Uterus (tissue), 4 donors: ENCODE data around the gene KMT5B. TPM values are rescaled to one million over a fixed set of nuclear protein-coding genes. Genes with fewer than 3 reads are reported as not detected.

Source experiments
- DNase-seq, 2 donors: peaks; one replicate each; pipeline ENCODE4 v3.0.0-alpha.2; 2019 to 2020
- H3K27ac ChIP-seq, 2 donors: fragments of 200-600 bp; sonication (generic); 1 replicate in 1 of 2; 2 replicates in 1 of 2; pipeline ENCODE4 v1.5.1; 2016 to 2018
- H3K27me3 ChIP-seq, 2 donors: fragments of 200-600 bp; sonication (generic); one replicate each; pipeline ENCODE4 v1.5.1; 2018 to 2019; ENCODE audit warnings: control low read depth in 1 of 2
- H3K36me3 ChIP-seq, 2 donors: fragments of 200-600 bp; sonication (generic); one replicate each; pipeline ENCODE4 v1.5.1; 2019; ENCODE audit warnings: control low read depth in 1 of 2
- H3K4me1 ChIP-seq, 2 donors: fragments of 200-600 bp; sonication (generic); one replicate each; pipeline ENCODE4 v1.5.1; 2018 to 2019; ENCODE audit warnings: control low read depth in 1 of 2
- H3K4me3 ChIP-seq, 2 donors: fragments of 200-600 bp; sonication (generic); 1 replicate in 1 of 2; 2 replicates in 1 of 2; pipeline ENCODE4 v1.5.1; 2018 to 2019; ENCODE audit warnings: mild to moderate bottlenecking in 1 of 2
- H3K9me3 ChIP-seq, 2 donors: fragments of 200-600 bp; sonication (generic); one replicate each; pipeline ENCODE4 v1.5.1; 2019; ENCODE audit warnings: control low read depth in 1 of 2
- POLR2A ChIP-seq, 2 donors: fragments of 450-650 bp; IDR thresholded peaks; one replicate each; pipeline ENCODE4 v1.6.1; 2016; ENCODE audit warnings: antibody characterized with exemption in 2 of 2, mild to moderate bottlenecking in 1 of 2, moderate library complexity in 1 of 2
- intact Hi-C: fragments of 100-400 bp; cut with DNase I; formaldehyde crosslinking; loops from one replicate; pipeline ENCODE4 v1.15.1; 2023; ENCODE audit warnings: low total_unique reads
- total RNA-seq, 4 donors: library from RNA; depleted of rRNA in 3 of 4; stranded (reverse); fragments of >200 nt in 3 of 4; gene quantifications; one replicate each; pipeline versions ENCODE4 v1.1.0 to v1.2.4, GENCODE V29; 2014 to 2023
- TF ChIP-seq, protein P1 (sequence below), 4 experiments: fragments of 200-600 bp in 2 of 4; fragments of 450-650 bp in 2 of 4; sonication (generic) in 2 of 4; IDR thresholded peaks; one replicate each; pipeline ENCODE4 v1.5.1; 2016 to 2019; ENCODE audit warnings: antibody characterized with exemption in 4 of 4, mild to moderate bottlenecking in 2 of 4, moderate library complexity in 1 of 4
- donor health status: DM: yes; HTN: yes; CAD: no.

KMT5B gene
- total RNA-seq, 4 donors from 2014 or later, result 13.5 to 108 (median 79.4) TPM

DNA sequence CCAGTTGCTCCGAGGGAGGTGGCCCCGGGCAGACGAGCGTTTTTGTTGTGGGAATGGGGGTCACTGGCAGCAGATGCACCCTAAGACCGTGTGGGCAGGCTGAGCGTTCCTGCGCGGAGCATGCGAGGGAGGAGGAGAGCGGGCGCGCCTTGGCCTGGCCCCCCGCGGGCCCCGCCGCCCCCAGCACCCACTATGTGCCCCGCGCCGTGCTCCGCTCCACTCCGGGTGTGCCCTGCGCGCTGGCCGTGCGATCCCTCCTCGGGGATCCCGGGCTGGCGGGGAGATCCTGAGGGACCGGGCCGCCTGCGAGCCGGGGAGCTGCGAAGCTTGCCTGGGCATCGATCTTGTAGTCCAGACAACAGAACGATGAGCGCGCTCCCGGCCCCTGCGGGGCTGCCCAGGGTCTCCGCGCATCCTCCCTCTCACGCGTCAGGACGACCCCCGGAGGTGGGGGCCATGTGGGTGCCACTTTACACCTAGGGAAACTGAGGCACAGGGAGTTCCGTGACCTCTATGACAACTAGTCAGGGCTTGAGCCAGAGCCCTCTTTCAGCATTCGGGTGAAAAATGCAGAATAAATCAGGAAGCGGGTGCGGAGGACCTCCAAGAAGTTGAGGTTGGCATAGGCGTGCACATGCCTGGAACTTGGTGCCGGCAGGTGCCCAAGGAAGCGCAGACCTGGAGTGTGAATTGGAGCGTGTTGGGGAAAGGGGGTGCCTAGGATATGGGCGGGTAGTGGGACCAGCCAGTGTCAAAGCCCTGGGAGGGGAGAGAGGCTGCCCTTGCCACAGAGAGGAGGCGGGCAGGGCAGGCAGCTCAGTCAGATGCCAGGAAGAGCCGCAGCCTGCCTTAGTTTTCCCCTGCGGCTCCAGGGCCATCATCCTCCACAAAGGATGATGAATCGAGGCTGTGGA, 1.3 kb upstream of the KMT5B start:
- Histone ChIP-seq H3K4me3 (peak overlapping the region; percentile 73 to 90), H3K27ac (peak overlapping the region; percentile 95 to 99), H3K9me3 (no peaks in the 10 kb centered on the region), H3K36me3 (no peaks in the 10 kb centered on the region), H3K27me3 (no peaks in the 10 kb centered on the region), H3K4me1 (peaks cover 0 to 23% of the 10 kb centered on the region in 2 donors)
- intact Hi-C loops, result no loop called here
- DNase-seq, result peak in 1 of 2 donors; percentile 26
- TF ChIP-seq POLR2A (IDR thresholded peaks at IDR 0.05), result no peak
- TF ChIP-seq, protein P1, sequence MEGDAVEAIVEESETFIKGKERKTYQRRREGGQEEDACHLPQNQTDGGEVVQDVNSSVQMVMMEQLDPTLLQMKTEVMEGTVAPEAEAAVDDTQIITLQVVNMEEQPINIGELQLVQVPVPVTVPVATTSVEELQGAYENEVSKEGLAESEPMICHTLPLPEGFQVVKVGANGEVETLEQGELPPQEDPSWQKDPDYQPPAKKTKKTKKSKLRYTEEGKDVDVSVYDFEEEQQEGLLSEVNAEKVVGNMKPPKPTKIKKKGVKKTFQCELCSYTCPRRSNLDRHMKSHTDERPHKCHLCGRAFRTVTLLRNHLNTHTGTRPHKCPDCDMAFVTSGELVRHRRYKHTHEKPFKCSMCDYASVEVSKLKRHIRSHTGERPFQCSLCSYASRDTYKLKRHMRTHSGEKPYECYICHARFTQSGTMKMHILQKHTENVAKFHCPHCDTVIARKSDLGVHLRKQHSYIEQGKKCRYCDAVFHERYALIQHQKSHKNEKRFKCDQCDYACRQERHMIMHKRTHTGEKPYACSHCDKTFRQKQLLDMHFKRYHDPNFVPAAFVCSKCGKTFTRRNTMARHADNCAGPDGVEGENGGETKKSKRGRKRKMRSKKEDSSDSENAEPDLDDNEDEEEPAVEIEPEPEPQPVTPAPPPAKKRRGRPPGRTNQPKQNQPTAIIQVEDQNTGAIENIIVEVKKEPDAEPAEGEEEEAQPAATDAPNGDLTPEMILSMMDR (IDR thresholded peaks at IDR 0.05), result no peak

DNA sequence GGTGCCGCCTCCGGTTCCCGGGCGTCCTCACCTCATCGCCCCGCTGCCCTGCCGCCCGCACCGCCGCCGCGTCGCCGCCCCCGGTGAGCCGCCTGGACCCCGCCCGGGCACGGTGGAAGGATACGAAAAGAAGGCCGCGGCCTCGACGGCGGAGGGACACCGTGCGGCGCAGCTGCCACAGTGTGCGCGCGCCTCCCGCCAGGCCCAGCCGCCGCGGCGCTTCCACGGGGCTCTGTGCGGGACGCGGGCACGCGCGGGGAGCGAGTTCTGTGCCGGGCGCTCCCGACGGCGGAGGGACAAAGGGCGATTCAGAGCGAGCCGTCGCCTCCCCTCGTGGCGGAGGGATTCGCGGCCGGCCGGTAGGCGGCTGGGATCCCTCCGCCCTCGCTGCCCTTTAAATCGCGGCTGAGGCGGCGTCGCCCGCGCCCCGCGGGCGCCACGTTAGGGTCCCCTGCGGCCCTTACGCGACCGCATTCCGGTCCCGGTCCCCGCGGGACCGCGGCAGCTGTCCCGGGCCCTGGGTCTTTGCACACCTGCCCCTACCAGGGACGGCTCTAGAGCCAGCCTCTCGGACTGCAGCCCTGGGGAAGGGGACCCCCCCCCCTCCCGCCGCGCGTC, 568 bp upstream of the KMT5B start:
- H3K36me3 ChIP-seq, result no peaks in the 10 kb centered on the region
- TF ChIP-seq POLR2A (IDR thresholded peaks at IDR 0.05), result peak; percentile 58 to 92
- TF ChIP-seq, protein P1 (IDR thresholded peaks at IDR 0.05), result no peak
- peaks cover 0 to 27% of the 10 kb centered on the region in 2 donors for H3K4me1 ChIP-seq
- H3K4me3 ChIP-seq, result peak overlapping the region; percentile 73 to 90
- no peaks in the 10 kb centered on the region for H3K9me3 ChIP-seq
- H3K27me3 ChIP-seq, result no peaks in the 10 kb centered on the region
- intact Hi-C loops, result no loop called here
- H3K27ac ChIP-seq, result peak overlapping the region; percentile 95 to 99
- peak; percentile 87 to 90 for DNase-seq

DNA sequence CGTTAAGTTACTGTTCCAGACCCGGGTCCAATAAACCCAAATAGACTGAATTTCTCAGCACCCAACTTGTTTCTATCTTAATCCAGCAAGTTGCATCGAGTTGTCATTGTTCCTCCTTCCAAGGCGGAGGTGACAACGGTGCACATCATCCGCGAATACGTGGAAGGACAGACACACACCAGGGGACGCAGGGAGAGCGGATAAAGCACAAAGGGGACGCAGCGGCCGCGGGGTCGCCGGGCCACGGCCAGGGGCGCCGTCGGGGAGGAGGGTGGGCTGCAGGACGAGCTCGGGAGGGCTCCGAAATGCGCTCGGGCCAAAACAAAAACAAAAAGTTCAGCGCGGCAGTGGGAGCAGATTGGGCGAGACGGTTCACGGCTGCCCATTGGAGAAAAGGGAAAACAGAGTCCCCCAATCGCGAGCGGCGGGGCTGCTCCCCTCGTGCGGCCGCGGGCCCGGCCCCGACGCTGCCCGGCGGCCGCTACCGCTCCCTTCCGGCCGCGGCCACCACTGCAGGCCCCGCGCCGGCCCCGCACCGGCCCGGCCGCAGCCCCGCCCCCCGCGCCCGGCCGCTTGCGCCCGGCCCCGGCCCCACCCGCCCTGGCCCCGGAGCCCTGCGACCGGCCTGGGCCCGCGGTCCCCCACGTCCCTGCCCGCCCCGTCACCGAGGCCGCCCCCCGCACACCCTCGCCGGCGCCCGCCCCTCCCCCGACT, 518 bp downstream of the KMT5B start:
- Histone ChIP-seq H3K27me3 (no peaks in the 10 kb centered on the region), H3K9me3 (no peaks in the 10 kb centered on the region), H3K27ac (peak overlapping the region; percentile 95 to 99), H3K4me1 (peaks cover 0 to 30% of the 10 kb centered on the region in 2 donors), H3K4me3 (peak overlapping the region; percentile 73 to 99), H3K36me3 (no peaks in the 10 kb centered on the region)
- peak; percentile 12 to 39 for TF ChIP-seq POLR2A (IDR thresholded peaks at IDR 0.05)
- TF ChIP-seq, protein P1 (IDR thresholded peaks at IDR 0.05), result peak in 3 of 4 experiments; percentile 26 to 62 (median 27)
- peak; percentile 74 to 75 for DNase-seq
- intact Hi-C loops, result no loop called here

DNA sequence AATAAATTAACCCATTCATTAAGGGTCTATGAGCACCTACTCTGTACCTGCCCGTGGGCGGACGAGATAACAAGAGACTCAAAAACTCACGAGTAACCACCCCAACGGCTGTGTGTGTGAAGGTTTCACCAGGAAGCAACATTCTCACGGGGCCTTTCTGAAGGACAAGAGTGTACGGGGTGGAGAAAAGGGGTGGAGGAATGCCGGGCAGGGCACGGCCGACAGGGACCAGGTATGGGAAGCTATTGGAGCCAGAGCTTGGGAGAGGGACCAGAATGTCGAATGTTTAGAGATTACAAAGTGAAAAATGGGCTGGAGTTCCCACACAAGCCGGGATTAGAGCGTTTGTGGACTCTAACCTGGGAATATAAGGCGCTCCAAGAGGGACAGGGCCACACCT, 1.6 kb downstream of the KMT5B start:
- H3K4me3 ChIP-seq, result peak overlapping the region; percentile 73 to 99
- H3K4me1 ChIP-seq, result peaks cover 0 to 30% of the 10 kb centered on the region in 2 donors
- H3K9me3 ChIP-seq, result no peaks in the 10 kb centered on the region
- TF ChIP-seq POLR2A (IDR thresholded peaks at IDR 0.05), result no peak
- TF ChIP-seq, protein P1 (IDR thresholded peaks at IDR 0.05), result no peak
- intact Hi-C loops, result no loop called here
- H3K27me3 ChIP-seq, result no peaks in the 10 kb centered on the region
- H3K27ac ChIP-seq, result peak overlapping the region in 1 of 2 donors; percentile 95
- DNase-seq, result no peak
- H3K36me3 ChIP-seq, result no peaks in the 10 kb centered on the region
